Common myeloid progenitor, CD34-positive (primary cell): ENCODE measurements around the gene SPA17.

Experiments used
- CTCF ChIA-PET: fragments of 350-600 bp; sonication (Branson Sonifier 250); formaldehyde crosslinking; loops from one replicate; lab custom pipeline; 2021; ENCODE audit warnings: antibody characterized with exemption; lab: Charles Lee
- POLR2A ChIA-PET: fragments of 350-600 bp; sonication (Branson Sonifier 250); formaldehyde crosslinking; loops from one replicate; lab custom pipeline; 2021; ENCODE audit warnings: antibody characterized with exemption; lab: Charles Lee
- DNase-seq, 3 donors: peaks; one replicate each; pipeline versions ENCODE4 v3.0.0 to v3.0.0-alpha.2; 2013
- H3K27ac ChIP-seq, 2 experiments: 1 replicate in 1 of 2; 2 replicates in 1 of 2; pipeline ENCODE4 v1.7.0; 2013; ENCODE audit warnings: inconsistent platforms in 2 of 2, low read length in 2 of 2, mild to moderate bottlenecking in 2 of 2, low read depth in 1 of 2, moderate library complexity in 1 of 2; ENCODE audit not compliant: severe bottlenecking in 2 of 2, insufficient read depth in 1 of 2, poor library complexity in 1 of 2
- H3K27me3 ChIP-seq, 5 experiments: replicated peaks in 2 of 5; 1 replicate in 3 of 5; 2 replicates in 2 of 5; pipeline versions ENCODE4 v1.6.1 to v1.7.0; 2013; ENCODE audit warnings: low read length in 4 of 5, mild to moderate bottlenecking in 2 of 5, moderate library complexity in 2 of 5, inconsistent platforms in 1 of 5; ENCODE audit not compliant: insufficient read depth in 5 of 5, control insufficient read depth in 4 of 5
- H3K36me3 ChIP-seq, 4 experiments: 1 replicate in 2 of 4; 2 replicates in 2 of 4; pipeline versions ENCODE4 v1.6.1 to v1.7.0; 2013; ENCODE audit warnings: low read length in 3 of 4, control low read depth in 1 of 4, mild to moderate bottlenecking in 1 of 4; ENCODE audit not compliant: control insufficient read depth in 4 of 4, insufficient read depth in 4 of 4
- H3K4me1 ChIP-seq, 4 experiments: 1 replicate in 3 of 4; 2 replicates in 1 of 4; pipeline versions ENCODE4 v1.6.1 to v1.7.1; 2013; ENCODE audit warnings: low read length in 3 of 4, mild to moderate bottlenecking in 3 of 4, control low read depth in 1 of 4, inconsistent platforms in 1 of 4, moderate library complexity in 1 of 4; ENCODE audit not compliant: control insufficient read depth in 4 of 4, insufficient read depth in 4 of 4; ENCODE audit errors: control extremely low read depth in 1 of 4
- H3K4me3 ChIP-seq, 7 experiments: 1 replicate in 4 of 7; 2 replicates in 3 of 7; pipeline versions ENCODE4 v1.5.1 to v1.7.0; 2013; ENCODE audit warnings: mild to moderate bottlenecking in 7 of 7, low read length in 6 of 7, moderate library complexity in 6 of 7, inconsistent platforms in 2 of 7, low read depth in 2 of 7, control low read depth in 1 of 7; ENCODE audit not compliant: insufficient read depth in 4 of 7, control insufficient read depth in 1 of 7; ENCODE audit errors: extremely low read depth in 1 of 7
- H3K9me3 ChIP-seq, 5 experiments: 1 replicate in 4 of 5; 2 replicates in 1 of 5; pipeline versions ENCODE4 v1.6.1 to v1.7.1; 2013; ENCODE audit warnings: low read length in 4 of 5, mild to moderate bottlenecking in 2 of 5, inconsistent platforms in 1 of 5, low read depth in 1 of 5, moderate library complexity in 1 of 5; ENCODE audit not compliant: control insufficient read depth in 4 of 5, insufficient read depth in 2 of 5; ENCODE audit errors: control extremely low read depth in 1 of 5
- WGBS: methylation state at CpG from one replicate; pipeline ENCODE4 v1.1.5; 2013; ENCODE audit not compliant: insufficient coverage; 5-methylcytosine and 5-hydroxymethylcytosine counted together

Gene SPA17

DNA sequence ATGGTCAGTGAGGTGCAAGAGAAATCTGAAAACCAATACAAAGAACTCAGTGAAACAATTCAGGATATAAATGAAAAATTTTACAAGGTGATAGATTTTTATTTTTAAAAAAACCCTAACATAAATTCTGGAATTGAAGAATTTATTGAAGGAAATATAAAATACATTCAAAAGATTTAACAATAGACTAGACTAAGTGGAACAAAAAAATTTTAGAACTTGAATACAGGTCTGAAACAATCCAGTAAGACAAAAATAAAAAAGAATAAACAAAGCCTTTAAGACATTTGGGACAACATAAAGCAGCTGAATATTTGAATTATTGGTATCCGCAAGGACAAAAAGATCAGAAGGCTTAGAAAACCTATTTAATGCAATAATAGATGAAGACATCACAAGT is 8.7 kb downstream of the SPA17 start:
- POLR2A ChIA-PET: interaction anchor here (0.6 kb wide), 1 partner anchor 27 kb away, joined by 3 read pairs; no protein-coding TSS in a partner anchor
- H3K4me3 ChIP-seq: no peak overlapping the region
- peak in 1 of 3 donors; percentile 11 for DNase-seq
- CTCF ChIA-PET: interaction anchor here (1.4 kb wide), 1 partner anchor 32 kb away, joined by 4 read pairs; no protein-coding TSS in a partner anchor
- no peak overlapping the region for H3K27ac ChIP-seq
- H3K36me3 ChIP-seq: no peaks in the 10 kb centered on the region
- no peaks in the 10 kb centered on the region for H3K27me3 ChIP-seq
- no CpG with 5 or more reads among the region's 1 CpG for WGBS
- H3K9me3 ChIP-seq: peaks cover 4 to 27% (median 17%) of the 10 kb centered on the region in 5 experiments
- H3K4me1 ChIP-seq: no peaks in the 10 kb centered on the region

GRCh38 chr11:124693142-124693541 is 19.4 kb downstream of the SPA17 start:
- Histone ChIP-seq H3K4me3 (no peak overlapping the region), H3K4me1 (no peaks in the 10 kb centered on the region), H3K9me3 (no peaks in the 10 kb centered on the region), H3K27me3 (no peaks in the 10 kb centered on the region), H3K27ac (no peak overlapping the region), H3K36me3 (no peaks in the 10 kb centered on the region)
- ChIA-PET CTCF (no interaction called here), POLR2A (no interaction called here)
- no CpG with 5 or more reads among the region's 2 CpGs for WGBS
- no peak for DNase-seq

DNA sequence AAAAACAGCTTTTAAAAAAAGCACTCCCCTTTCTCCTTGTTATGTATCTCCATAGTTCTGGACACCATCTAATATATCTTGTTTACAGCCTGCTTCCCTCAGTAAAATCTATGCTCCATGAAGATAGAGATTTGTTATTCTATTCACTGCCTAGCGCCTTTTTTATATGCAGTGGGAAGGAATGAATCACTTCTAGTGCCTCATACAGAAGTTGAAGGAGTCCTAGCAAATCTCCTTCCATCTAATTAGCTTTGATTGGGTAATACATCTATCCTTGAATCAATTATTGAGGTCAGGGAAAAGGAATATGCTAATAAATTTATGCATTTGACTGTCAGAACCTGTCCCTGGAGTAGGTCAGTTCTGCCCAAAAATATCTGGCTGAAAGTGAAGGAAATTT is 25.8 kb downstream of the SPA17 start:
- Histone ChIP-seq H3K4me3 (no peak overlapping the region), H3K27me3 (no peaks in the 10 kb centered on the region), H3K27ac (no peak overlapping the region), H3K4me1 (no peaks in the 10 kb centered on the region), H3K36me3 (no peaks in the 10 kb centered on the region), H3K9me3 (peaks cover 0 to 6% (median 5%) of the 10 kb centered on the region in 5 experiments)
- WGBS: no CpG with 5 or more reads among the region's 1 CpG
- POLR2A ChIA-PET: no interaction called here
- CTCF ChIA-PET: interaction anchor here (0.6 to 1.4 kb wide), 5 partner anchors 9 to 45 kb away, joined by 3 to 6 read pairs (median 5); no protein-coding TSS in a partner anchor
- no peak for DNase-seq

- Histone ChIP-seq H3K36me3 (no peaks in the 10 kb centered on the region), H3K27ac (no peak overlapping the region), H3K4me3 (no peak overlapping the region), H3K9me3 (peaks cover 0 to 6% (median 5%) of the 10 kb centered on the region in 5 experiments), H3K27me3 (no peaks in the 10 kb centered on the region), H3K4me1 (no peaks in the 10 kb centered on the region)
- DNase-seq: no peak
- CTCF ChIA-PET: interaction anchor here (0.6 to 1.4 kb wide), 5 partner anchors 9 to 45 kb away, joined by 3 to 6 read pairs (median 5); no protein-coding TSS in a partner anchor
- POLR2A ChIA-PET: no interaction called here
Observed at GRCh38 chr11:124700028-124700427, 26.3 kb downstream of the SPA17 start.

DNA sequence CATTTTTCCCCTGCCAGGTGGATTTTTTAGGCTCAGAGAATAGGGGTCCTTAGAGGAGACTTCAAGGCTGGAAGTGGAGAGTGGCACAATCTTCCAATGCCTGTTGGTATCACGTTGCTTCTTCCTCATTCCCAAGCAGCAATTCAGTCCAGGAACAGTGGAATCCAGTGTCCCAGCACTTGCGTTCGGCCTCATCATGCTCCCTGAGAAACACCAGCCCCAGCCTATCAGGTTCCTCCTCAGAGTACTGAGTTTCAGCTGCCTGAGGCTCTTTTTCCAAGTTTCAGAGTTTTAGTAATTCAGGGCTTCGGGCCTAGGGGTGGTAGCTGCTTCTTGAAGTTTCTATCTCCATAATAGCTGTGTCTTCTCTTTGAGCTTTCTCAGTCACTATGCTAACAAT is 34.1 kb downstream of the SPA17 start:
- no peaks in the 10 kb centered on the region for H3K4me1 ChIP-seq
- WGBS: 91% methylated on average over 3 of the region's 4 CpGs

DNA sequence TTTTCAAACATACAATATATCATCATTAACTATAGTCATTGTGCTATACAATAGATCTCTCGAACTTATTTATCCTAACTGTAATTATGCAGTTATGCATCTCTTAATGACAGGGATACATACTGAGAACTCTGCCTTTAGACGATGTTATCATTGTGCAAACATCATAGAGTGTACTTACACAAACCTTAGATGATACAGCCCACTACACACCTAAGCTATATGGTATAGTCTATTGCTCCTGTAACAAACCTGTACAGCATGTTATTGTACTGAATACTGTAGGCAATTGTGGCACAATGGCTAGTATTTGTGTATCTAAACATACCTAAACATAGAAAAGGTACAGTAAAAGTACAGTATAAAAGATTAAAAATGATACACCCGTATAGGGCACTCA is 38.7 kb downstream of the SPA17 start:
- ChIA-PET CTCF (no interaction called here), POLR2A (no interaction called here)
- no peaks in the 10 kb centered on the region for H3K36me3 ChIP-seq
- peaks cover 1 to 10% (median 6%) of the 10 kb centered on the region in 5 experiments for H3K9me3 ChIP-seq
- no peak for DNase-seq
- H3K27me3 ChIP-seq: peaks cover 0 to 2% (median 0%) of the 10 kb centered on the region in 5 experiments
- H3K27ac ChIP-seq: no peak overlapping the region
- peaks cover 1 to 18% (median 16%) of the 10 kb centered on the region in 4 experiments for H3K4me1 ChIP-seq
- no peak overlapping the region for H3K4me3 ChIP-seq
- 100% methylated on average over 2 of the region's 3 CpGs for WGBS

More for the DNA sequence above, 34.1 kb downstream of the SPA17 start:
- DNase-seq: no peak
- Histone ChIP-seq H3K9me3 (peaks cover 1 to 11% (median 6%) of the 10 kb centered on the region in 5 experiments), H3K27ac (no peak overlapping the region), H3K4me3 (no peak overlapping the region), H3K27me3 (no peaks in the 10 kb centered on the region), H3K36me3 (no peaks in the 10 kb centered on the region)
- ChIA-PET POLR2A (no interaction called here), CTCF (no interaction called here)

- peak overlapping the region in 1 of 7 experiments; percentile 13 for H3K4me3 ChIP-seq
- DNase-seq: peak; percentile 83 to 98 (median 97)
- H3K36me3 ChIP-seq: no peaks in the 10 kb centered on the region
- H3K27me3 ChIP-seq: peaks cover 0 to 19% (median 8%) of the 10 kb centered on the region in 5 experiments
- ChIA-PET CTCF (interaction anchor here (1.0 to 2.2 kb wide), 8 partner anchors 9 to 49 kb away, joined by 3 to 8 read pairs (median 4); partner anchors contain the start of gene NRGN), POLR2A (interaction anchor here (1.6 kb wide), 1 partner anchor 43 kb away, joined by 7 read pairs; the partner anchor contains the start of genes SIAE and SPA17)
- H3K9me3 ChIP-seq: no peaks in the 10 kb centered on the region
- WGBS: no CpG with 5 or more reads among the region's 3 CpGs
- peaks cover 7 to 47% (median 32%) of the 10 kb centered on the region in 4 experiments for H3K4me1 ChIP-seq
- no peak overlapping the region for H3K27ac ChIP-seq
Observed at GRCh38 chr11:124716591-124716990, 42.9 kb downstream of the SPA17 start.
